ENCODE data around the gene MAN1C1.

The MAN1C1 gene

GRCh38 chr1:25803368-25803767 is 186.8 kb downstream of the MAN1C1 start:
- no peak for DNase-seq (ENCODE audit: low read depth)

GRCh38 chr1:25804244-25804963 is 187.8 kb downstream of the MAN1C1 start:
- no peak for DNase-seq (ENCODE audit: low read depth)

DNA sequence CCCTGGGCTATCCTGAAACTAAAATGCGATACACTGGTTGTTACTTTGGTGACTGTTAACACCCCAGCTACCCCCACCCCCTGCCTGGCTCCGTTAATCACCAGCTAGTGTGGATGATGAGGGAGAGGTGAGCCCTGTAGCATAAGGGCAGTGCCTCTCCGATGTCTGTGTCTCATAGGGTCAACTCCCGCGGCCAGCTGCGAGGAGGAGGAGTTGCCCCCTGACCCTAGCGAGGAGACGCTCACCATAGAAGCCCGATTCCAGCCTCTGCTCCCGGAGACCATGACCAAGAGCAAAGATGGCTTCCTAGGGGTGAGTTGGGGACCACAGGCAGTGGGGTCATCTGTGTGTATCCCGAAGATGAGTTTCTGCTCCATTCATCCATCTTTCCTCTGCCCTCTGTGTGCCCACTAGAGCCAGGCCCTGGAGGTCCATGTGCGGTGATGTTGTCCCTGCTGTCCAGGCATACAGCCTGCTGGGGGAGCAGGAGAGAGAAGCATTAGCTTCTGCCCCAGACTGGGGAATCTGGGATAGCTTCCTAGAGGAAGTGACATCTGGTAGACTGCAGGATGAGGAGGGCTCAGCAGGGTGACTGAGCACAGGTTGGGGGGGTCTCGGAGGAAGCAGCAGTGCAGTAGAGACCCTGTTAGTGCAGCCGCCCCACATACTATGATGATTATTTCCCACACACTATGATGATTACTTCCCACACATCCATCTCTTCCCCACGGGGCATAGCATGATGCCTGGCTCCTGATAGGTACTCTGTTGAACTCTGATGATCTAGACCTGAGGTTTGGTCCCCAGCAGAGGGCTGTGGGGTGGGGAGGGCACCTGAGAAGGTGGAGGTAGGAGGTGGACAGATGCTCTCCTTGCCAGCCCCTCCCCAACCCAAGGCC is 188.6 kb downstream of the MAN1C1 start:
- no peak for DNase-seq (ENCODE audit: low read depth)

GRCh38 chr1:25805863-25806225 is 189.3 kb downstream of the MAN1C1 start:
- no peak for DNase-seq (ENCODE audit: low read depth)

- no peak for DNase-seq (ENCODE audit: low read depth)
Observed at GRCh38 chr1:25806418-25806817, 189.8 kb downstream of the MAN1C1 start.

DNA sequence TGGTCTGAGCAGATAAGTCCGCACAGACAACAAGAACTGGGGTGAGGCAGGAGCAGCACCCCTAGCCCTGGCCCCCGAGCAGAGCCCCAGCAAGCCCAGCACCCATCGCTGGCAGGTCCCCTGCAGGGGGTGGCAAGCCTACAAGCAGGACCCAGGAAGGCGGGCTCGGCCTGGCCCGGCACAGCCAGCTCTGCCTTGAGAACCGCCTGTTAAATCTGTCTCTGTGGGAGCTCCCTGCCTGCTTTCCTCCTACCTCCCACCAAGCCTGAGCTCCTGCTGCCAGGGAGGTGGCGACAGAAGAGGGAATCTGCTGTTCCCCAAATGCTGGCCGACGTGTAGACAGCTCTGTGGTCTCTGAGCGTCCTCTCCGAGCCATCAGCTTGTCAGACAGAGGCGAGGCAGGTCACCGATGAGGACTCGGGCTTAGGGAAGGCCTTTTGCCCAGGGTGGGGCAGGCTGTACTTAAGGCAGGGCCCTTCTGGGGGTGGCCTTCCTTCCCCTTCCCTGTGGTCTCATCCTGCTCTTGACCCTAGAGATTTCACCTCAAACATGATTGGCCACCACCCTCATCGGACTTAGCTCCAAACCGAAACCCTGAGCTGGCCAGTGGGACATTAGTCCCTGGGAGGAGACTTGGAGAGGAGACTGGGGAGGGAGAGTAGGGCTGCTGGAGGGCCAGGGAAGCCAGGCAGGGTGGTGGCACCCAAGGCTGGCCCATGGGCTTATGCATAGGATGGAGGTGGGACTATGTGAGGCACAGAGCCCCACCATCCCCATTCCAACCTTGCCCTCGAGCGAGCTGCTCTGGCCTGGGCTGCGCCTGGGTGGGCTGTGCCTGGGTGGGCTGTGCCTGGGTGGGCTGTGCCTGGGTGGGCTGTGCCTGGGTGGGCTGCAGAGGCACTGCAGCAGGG is 191.1 kb downstream of the MAN1C1 start:
- no peak for DNase-seq (ENCODE audit: low read depth)

DNA sequence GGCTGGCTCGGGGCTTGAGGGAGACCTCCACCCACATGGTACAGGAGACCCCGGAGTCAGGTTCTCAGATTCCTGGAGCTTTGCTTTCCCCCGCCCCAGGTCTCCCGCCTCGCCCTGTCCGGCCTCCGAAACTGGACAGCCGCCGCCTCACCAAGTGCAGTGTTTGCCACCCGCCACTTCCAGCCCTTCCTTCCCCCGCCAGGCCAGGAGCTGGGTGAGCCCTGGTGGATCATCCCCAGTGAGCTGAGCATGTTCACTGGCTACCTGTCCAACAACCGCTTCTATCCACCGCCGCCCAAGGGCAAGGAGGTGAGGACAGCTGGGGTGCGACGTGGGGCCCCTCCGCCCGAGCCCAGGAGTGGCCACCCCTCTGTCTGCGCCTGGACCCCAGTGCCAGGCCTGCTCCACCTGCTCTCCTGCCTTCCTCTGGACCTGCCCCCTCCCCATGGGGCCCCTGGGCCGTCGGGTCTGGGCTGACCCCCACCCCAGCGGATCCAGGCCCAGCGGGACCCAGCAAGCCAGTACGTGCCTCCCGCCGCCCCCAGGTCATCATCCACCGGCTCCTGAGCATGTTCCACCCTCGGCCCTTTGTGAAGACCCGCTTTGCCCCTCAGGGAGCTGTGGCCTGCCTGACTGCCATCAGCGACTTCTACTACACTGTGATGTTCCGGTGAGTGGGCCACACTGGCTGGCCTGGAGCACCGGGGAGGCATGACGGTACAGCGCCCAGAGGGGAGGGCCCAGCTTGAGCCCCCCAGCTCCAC is 192.1 kb downstream of the MAN1C1 start:
- no peak for DNase-seq (ENCODE audit: low read depth)

DNA sequence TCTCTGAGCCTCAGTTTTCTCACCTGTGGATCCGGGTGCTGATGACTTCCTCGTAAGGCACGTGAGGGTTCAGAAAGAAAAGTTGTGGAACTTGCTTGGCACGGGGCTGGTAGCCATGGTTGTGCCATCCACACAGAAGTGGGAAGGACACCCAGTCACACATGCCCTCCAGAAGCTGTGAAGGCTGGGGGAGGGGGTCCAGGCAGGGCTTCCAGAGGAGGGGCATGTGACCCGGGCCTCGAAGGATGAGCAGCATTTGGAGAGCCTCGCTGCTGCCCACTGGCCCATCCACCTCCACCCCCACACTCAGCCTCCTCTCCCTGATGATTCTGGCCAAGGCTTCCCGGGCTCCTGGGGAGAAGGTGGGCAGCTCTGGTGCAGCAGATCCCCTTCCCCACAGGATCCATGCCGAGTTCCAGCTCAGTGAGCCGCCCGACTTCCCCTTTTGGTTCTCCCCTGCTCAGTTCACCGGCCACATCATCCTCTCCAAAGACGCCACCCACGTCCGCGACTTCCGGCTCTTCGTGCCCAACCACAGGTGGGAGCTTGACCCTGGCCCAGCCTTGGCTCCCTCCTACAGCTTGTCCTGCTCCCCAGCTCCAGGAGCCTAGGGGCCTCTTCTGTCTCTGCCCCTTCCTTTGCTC is 192.8 kb downstream of the MAN1C1 start:
- no peak for DNase-seq (ENCODE audit: low read depth)

DNA sequence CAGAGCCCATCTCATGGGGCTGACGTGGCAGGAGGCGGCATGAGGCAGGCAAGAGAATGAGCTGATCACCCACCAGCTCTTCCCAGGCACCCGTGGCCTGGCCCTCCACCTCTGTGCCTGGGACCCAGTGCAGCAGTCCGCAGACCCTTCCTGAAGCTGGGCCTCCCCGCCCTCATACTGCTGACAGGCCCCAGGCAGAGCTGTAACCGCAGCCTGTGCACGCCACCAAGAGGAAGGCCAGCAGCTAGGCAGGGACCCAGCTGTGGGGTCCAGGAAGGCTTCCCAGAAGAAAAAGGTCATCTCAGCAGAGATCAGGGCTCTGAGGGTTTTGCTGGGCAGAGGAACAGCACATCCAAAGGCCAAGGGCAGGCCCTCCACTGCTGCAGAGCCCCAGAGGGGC is 193.3 kb downstream of the MAN1C1 start:
- no peak for DNase-seq (ENCODE audit: low read depth)

DNA sequence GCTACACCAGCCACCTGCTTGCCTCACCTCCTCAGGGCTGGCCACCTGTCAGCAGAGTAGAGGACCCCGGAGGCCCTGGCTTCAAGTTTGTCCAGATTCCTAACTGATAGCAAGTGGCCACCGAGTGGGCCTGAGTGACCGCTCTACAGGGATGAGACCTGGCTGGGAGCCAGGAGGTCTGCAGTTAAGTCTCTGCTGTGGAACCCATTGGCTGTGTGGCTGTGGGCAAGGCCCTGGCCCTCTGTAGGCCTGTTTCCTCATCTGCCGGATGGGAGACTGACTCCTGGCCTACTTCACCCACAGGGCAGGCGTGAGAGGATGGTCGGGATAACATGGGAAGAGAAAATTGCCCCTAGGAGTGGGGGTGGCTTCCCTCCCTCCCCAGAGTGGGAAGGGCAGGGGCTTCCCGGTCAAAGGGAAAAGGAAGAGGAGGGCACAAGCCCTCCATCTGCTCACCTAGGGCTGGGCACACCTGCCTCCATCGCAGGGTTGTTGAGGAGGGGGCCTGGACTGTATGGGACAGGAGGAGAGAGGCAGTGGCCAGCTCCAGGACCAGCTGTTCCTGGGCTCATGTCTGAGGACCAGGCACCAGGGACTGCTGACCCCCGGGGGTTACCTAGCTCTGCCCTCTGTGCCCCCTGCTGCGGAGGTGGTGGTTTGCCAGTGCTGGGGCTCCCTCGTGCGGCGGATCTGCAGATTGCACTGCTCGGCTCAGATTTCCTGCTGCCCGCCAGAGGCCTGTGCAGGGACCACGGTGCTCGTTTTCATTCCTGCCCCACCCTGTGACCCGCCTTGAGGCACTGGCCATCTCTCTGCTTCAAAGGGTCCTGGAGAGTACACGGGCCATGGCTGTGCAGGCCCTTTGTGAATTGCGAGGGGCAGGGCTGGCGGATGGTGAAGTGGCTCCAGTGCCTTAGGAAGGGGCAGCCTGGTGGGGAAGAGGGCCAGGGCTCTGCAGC is 194.0 kb downstream of the MAN1C1 start:
- DNase-seq (ENCODE audit: low read depth) = peak; percentile 65

- no peak for DNase-seq (ENCODE audit: low read depth)
Observed at GRCh38 chr1:25811384-25812082, 194.9 kb downstream of the MAN1C1 start.

DNA sequence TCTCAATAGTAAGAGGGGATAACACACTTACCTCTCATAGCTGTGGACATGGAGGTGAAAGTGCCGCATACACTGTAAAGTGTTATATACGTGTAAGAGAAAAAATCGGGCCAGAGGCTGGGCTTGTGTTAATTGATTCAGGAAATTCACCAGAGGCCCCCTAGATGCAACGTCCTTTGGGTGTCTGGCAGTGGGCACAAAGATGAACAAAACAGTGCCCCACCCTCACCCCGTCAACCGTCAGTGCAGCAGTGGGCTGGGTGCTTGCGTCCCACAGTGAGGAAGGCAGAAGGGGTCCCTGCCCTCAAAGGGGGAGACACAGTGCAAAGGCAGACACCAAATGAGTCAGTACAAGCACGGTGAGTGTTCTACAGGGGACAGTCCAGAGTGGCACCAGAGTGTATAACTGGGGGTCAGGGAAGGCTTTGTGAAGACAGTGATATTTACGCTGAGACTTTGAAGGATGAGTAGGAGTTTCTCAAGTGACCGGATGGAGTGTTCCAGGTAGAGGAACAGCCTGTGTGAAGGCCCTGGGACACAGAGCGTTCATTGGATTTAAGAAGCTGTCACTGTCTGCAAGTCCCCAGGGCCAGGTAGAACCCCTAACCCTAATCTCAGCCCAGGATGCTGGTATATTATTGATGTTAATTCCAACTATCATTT is 196.6 kb downstream of the MAN1C1 start:
- no peak for DNase-seq (ENCODE audit: low read depth)

DNA sequence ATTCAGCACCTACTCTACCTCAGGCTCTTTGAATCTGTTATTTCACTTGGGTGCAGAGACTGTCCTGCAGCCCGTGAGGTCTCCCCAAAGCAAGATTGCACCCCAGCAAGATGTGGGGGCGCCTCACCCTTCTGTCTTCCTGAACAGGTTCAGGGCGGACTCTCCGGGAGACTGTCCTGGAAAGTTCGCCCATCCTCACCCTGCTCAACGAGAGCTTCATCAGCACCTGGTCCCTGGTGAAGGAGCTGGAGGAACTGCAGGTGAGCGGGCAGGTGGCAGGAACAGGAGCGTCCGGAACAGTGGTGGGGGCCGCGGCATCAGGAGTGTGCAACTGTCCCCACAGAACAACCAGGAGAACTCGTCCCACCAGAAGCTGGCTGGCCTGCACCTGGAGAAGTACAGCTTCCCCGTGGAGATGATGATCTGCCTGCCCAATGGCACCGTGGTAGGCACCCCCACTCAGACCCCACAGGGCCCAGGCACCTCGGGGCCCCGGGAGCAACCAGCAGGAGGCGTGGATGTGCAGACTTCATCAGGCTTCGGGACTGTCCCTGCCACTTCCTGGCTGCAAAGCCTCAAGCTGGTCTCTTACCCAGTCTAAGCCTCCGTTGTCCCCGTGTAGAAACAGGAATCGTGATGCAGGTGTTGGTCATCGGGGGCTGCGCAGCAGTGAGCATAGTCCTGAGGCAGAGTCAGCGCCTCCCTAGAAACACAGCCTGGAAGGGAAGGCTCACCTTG is 197.3 kb downstream of the MAN1C1 start:
- no peak for DNase-seq (ENCODE audit: low read depth)

GRCh38 chr1:25814549-25815087 is 198.0 kb downstream of the MAN1C1 start:
- DNase-seq (ENCODE audit: low read depth) = no peak

- DNase-seq (ENCODE audit: low read depth) = no peak
Observed at GRCh38 chr1:25815208-25816111, 198.9 kb downstream of the MAN1C1 start.

DNA sequence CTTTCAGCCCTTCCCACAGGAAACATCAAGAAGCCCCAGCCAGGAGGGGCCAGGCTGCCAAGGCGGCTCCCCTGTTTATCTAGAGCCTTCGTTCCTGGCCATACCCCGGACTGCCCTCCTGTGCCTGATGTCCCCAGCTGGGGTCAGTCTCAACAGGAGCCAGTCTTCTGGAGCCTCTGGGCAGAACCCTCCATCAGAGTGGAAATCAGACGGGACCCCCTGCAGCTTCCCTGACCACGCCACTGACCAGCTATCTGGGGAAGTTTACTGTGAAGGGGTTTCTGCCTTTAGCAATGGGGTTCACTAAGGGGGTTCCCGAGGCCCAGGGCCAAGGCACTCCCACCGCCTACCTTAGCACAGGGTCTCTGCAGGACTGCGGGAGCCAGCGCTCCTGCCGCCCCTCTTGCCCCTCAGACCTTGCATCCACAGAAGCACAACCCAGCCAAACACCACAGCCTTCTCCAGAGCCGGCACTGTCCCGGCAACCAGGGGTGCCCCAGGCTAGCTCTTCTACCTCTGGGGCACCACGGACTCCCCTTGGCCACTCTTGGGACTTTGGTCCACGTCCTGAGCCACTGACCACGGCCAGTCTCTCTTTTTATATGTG is 199.6 kb downstream of the MAN1C1 start:
- no peak for DNase-seq (ENCODE audit: low read depth)

All from stimulated activated CD8-positive, alpha-beta memory T cell treated with anti-CD3 and anti-CD28 coated beads, Interleukin-12 subunit alpha, Interleukin-12 subunit beta, amount 100 ng/mL, for 4 hours (primary cell).